Thyroid gland (tissue), 4 donors: ENCODE data around the gene LDLRAD4. TPM values are rescaled to one million over a fixed set of nuclear protein-coding genes. Genes with fewer than 3 reads are reported as not detected.

Experiments used
- DNase-seq, 2 donors: peaks; one replicate each; pipeline ENCODE4 v3.0.0-alpha.2; 2019
- H3K27ac ChIP-seq, 3 donors: fragments of 200-600 bp; sonication (generic); 1 replicate in 2 of 3; 2 replicates in 1 of 3; pipeline ENCODE4 v1.5.1; 2016 to 2019; ENCODE audit warnings: mild to moderate bottlenecking in 1 of 3, moderate library complexity in 1 of 3
- H3K27me3 ChIP-seq: fragments of 200-600 bp; sonication (generic); one replicate; pipeline ENCODE4 v1.5.1; 2019
- H3K36me3 ChIP-seq, 2 donors: fragments of 200-600 bp; sonication (generic); one replicate each; pipeline ENCODE4 v1.5.1; 2016 to 2019
- H3K4me1 ChIP-seq, 2 donors: fragments of 200-600 bp; sonication (generic); one replicate each; pipeline ENCODE4 v1.5.1; 2017 to 2019
- H3K4me3 ChIP-seq, 3 donors: fragments of 200-600 bp; sonication (generic); replicated peaks in 1 of 3; 1 replicate in 2 of 3; 2 replicates in 1 of 3; pipeline ENCODE4 v1.5.1; 2016; ENCODE audit warnings: mild to moderate bottlenecking in 1 of 3
- H3K9me3 ChIP-seq: fragments of 200-600 bp; sonication (generic); one replicate; pipeline ENCODE4 v1.5.1; 2017
- CTCF ChIP-seq, 6 experiments: fragments of 200-600 bp in 3 of 6; fragments of 450-650 bp in 3 of 6; sonication (generic) in 3 of 6; IDR thresholded peaks; one replicate each; pipeline ENCODE4 v1.5.1; 2016 to 2019; ENCODE audit warnings: antibody characterized with exemption in 6 of 6, mild to moderate bottlenecking in 2 of 6, inconsistent platforms in 1 of 6, moderate library complexity in 1 of 6
- POLR2A ChIP-seq, 2 donors: fragments of 450-650 bp; IDR thresholded peaks; one replicate each; pipeline ENCODE4 v1.6.1; 2017; ENCODE audit warnings: antibody characterized with exemption in 2 of 2, mild to moderate bottlenecking in 2 of 2, moderate library complexity in 1 of 2
- WGBS, 2 donors: methylation state at CpG; one replicate each; pipeline ENCODE4 v1.1.5; 2017; 5-methylcytosine and 5-hydroxymethylcytosine counted together
- intact Hi-C: fragments of 100-400 bp; cut with DNase I; formaldehyde crosslinking; loops from one replicate; pipeline ENCODE4 v1.15.1; 2023
- total RNA-seq, 4 donors: library from RNA; depleted of rRNA; stranded (reverse); fragments of >200 nt; gene quantifications; one replicate each; pipeline ENCODE4 v1.2.3, GENCODE V29; 2016

Gene LDLRAD4
- total RNA-seq, 4 donors from 2014 or later = 23.7 to 35.7 (median 29.7) TPM

GRCh38 chr18:13638719-13639595 is 420.4 kb downstream of the LDLRAD4 start:
- peaks cover 7 to 23% of the 10 kb centered on the region in 2 donors for H3K4me1 ChIP-seq
- no peak for DNase-seq
- no peak overlapping the region for H3K27ac ChIP-seq
- no peaks in the 10 kb centered on the region for H3K27me3 ChIP-seq
- no peak for TF ChIP-seq POLR2A (IDR thresholded peaks at IDR 0.05)
- no peak for TF ChIP-seq CTCF (IDR thresholded peaks at IDR 0.05)
- intact Hi-C loops = no loop called here
- H3K9me3 ChIP-seq = no peaks in the 10 kb centered on the region
- H3K36me3 ChIP-seq = no peaks in the 10 kb centered on the region
- H3K4me3 ChIP-seq = no peak overlapping the region
- WGBS, 2 donors = 92 to 96% methylated on average over 9 to 10 of the region's 10 CpGs

GRCh38 chr18:13640266-13640860 is 421.8 kb downstream of the LDLRAD4 start:
- no peak for DNase-seq
- Histone ChIP-seq H3K9me3 (no peaks in the 10 kb centered on the region), H3K4me3 (no peak overlapping the region), H3K4me1 (peaks cover 7 to 20% of the 10 kb centered on the region in 2 donors), H3K27me3 (no peaks in the 10 kb centered on the region), H3K27ac (no peak overlapping the region), H3K36me3 (peaks cover 0 to 3% of the 10 kb centered on the region in 2 donors)
- intact Hi-C loops = no loop called here
- TF ChIP-seq POLR2A (IDR thresholded peaks at IDR 0.05) (no peak), CTCF (IDR thresholded peaks at IDR 0.05) (no peak)
- WGBS, 2 donors = 80 to 83% methylated on average over 10 of the region's 10 CpGs

- intact Hi-C loops = no loop called here
- H3K9me3 ChIP-seq = no peaks in the 10 kb centered on the region
- peaks cover 7 to 20% of the 10 kb centered on the region in 2 donors for H3K4me1 ChIP-seq
- peak in 2 of 6 experiments; percentile 6 to 20 for TF ChIP-seq CTCF (IDR thresholded peaks at IDR 0.05)
- no peak for TF ChIP-seq POLR2A (IDR thresholded peaks at IDR 0.05)
- no peaks in the 10 kb centered on the region for H3K27me3 ChIP-seq
- peak overlapping the region in 2 of 3 donors; percentile 13 to 25 for H3K4me3 ChIP-seq
- peaks cover 0 to 6% of the 10 kb centered on the region in 2 donors for H3K36me3 ChIP-seq
- peak overlapping the region; percentile 38 to 83 (median 58) for H3K27ac ChIP-seq
- 28 to 38% methylated on average over 48 to 60 of the region's 84 CpGs for WGBS, 2 donors
- peak; percentile 55 to 56 for DNase-seq
Observed at GRCh38 chr18:13641551-13642439, 423.2 kb downstream of the LDLRAD4 start.

GRCh38 chr18:13642440-13642827 is 423.9 kb downstream of the LDLRAD4 start:
- Histone ChIP-seq H3K27ac (peak overlapping the region in 1 of 3 donors; percentile 83), H3K27me3 (no peaks in the 10 kb centered on the region), H3K9me3 (no peaks in the 10 kb centered on the region), H3K36me3 (peaks cover 0 to 6% of the 10 kb centered on the region in 2 donors), H3K4me1 (peaks cover 7 to 20% of the 10 kb centered on the region in 2 donors), H3K4me3 (peak overlapping the region in 1 of 3 donors; percentile 25)
- DNase-seq = no peak
- intact Hi-C loops = no loop called here
- TF ChIP-seq CTCF (IDR thresholded peaks at IDR 0.05) (no peak), POLR2A (IDR thresholded peaks at IDR 0.05) (no peak)
- WGBS, 2 donors = 90 to 98% methylated on average over 12 to 15 of the region's 15 CpGs
